Mononuclear cell (primary cell): ENCODE measurements around the gene TPM3. TPM values are rescaled to one million over a fixed set of nuclear protein-coding genes. Genes with fewer than 3 reads are reported as not detected.
"Not testable (repeated sequence)": the region's sequence is repeated elsewhere in the genome, so short reads cannot be mapped to it uniquely, and the experiment has no call there.

ENCODE experiments used
- H3K27me3 ChIP-seq: 2 replicates; pipeline ENCODE4 v1.6.0; 2011; ENCODE audit warnings: low read length, control low read depth; ENCODE audit not compliant: insufficient read depth
- H3K4me1 ChIP-seq: 2 replicates; pipeline ENCODE4 v1.5.1; 2011; ENCODE audit warnings: mild to moderate bottlenecking, low read length, control low read depth; ENCODE audit not compliant: insufficient read depth
- H3K4me3 ChIP-seq: 2 replicates; pipeline ENCODE4 v1.5.1; 2011; ENCODE audit warnings: mild to moderate bottlenecking, low read length, moderate library complexity
- H3K9me3 ChIP-seq: 2 replicates; pipeline ENCODE4 v1.5.1; 2011; ENCODE audit warnings: low read depth, mild to moderate bottlenecking, control low read depth, low read length
- total RNA-seq: library from RNA; depleted of rRNA; stranded (reverse); fragments of >200 nt; gene quantifications from one replicate; pipeline ENCODE4 v1.2.3, GENCODE V29; 2012

TPM3 gene
- total RNA-seq, 1 donor, result 973 TPM

DNA sequence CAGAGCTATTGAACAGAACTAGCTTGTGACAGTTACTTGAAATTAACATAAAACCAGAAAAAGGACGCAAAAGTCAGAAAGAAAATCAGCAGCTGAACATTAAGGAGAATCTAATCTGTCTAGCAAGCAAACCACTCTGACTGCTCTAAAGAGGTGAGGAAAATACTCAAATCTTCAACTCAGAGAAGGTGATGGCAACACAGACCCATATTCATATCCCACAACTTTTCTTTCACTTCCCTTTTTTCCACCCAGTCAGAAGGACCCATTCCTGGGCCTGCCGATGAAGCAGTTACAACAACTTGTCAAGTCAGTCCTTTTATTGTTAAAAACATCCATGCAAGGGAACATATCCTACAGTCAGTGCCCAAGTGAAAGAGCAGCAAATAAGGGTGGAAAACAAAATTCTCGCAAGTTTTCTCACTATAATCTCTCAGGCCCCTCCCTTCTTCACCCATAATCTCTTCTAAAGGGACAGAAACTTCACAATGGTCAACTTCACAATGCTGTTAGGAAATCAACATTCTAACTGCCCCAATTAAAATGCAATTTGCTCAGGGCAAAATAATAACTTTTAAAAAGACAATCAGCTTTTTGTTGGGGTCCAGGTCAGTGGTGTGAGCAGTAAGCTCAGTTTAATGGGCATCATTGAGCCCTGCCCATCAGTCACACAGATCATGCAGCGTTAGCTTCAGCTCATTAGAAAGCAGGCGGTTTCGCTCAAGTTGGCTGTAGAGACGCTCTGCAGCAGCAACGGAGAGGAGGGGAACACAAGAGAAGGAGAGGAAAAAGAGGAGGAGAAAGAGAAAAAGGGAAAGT is 33.4 kb downstream of the TPM3 start:
- H3K4me1 ChIP-seq, result peaks cover 65% of the 10 kb centered on the region
- H3K4me3 ChIP-seq, result no peak overlapping the region
- H3K9me3 ChIP-seq, result no peaks in the 10 kb centered on the region
- no peaks in the 10 kb centered on the region for H3K27me3 ChIP-seq

DNA sequence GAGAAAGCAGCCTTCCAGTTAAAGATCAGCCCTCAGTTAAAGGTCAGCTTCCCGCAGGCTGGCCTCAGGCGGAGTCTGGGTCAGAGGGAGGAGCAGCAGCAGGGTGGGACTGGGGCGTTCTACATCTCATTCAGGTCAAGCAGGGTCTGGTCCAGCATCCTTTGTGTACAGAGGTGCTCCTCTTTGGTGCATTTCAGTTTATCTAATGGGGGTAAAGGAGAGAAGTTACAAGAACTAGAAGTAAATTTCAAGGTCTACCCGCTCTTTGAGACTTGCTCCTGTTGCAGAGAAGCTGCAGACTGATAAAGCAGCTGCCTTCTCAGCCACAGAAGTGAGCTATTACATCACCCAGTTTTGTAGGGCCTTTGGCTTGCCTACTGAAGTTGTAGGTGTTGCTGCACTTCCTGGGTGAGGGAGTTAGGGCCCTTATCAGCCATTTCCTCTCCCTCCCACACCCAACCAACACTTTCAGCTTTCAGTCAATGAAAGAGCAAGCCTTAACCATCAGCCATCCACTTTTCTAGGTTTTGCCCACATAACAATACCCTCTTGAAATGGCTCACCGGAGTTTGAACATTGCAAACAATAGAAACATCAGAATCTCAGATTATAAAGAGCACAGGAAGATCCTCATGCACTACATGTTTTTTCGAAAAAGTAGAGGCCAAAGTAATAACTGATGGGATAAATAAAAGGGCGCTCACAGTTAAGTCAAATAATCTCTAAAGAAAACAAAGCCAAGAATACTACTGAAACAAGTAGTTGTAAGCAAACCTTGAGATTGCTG is 34.2 kb downstream of the TPM3 start:
- peaks cover 68% of the 10 kb centered on the region for H3K4me1 ChIP-seq
- no peak overlapping the region for H3K4me3 ChIP-seq

DNA sequence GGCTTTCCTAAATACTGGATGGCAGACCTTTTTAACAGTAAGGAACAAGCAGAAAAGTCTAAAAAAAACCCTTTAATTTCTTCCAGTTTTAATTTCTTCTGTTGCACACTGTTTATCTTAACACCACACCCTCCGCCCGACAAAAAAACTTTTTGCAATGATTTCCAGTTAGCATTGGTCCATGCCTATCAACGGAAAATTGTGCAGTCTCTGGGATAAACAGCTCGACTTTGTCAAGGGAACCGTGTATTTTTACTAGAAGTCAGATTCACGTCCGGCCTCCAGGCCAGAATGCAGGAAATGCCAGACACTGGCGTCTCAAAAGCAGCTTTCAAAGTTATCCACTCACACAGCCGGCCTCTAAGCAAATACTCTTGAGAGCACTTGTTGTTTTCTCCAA is 36.6 kb downstream of the TPM3 start:
- Histone ChIP-seq H3K4me1 (peaks cover 60% of the 10 kb centered on the region), H3K4me3 (no peak overlapping the region), H3K9me3 (no peaks in the 10 kb centered on the region), H3K27me3 (no peaks in the 10 kb centered on the region)

More for the DNA sequence above, 34.2 kb downstream of the TPM3 start:
- no peaks in the 10 kb centered on the region for H3K27me3 ChIP-seq
- H3K9me3 ChIP-seq, result no peaks in the 10 kb centered on the region

DNA sequence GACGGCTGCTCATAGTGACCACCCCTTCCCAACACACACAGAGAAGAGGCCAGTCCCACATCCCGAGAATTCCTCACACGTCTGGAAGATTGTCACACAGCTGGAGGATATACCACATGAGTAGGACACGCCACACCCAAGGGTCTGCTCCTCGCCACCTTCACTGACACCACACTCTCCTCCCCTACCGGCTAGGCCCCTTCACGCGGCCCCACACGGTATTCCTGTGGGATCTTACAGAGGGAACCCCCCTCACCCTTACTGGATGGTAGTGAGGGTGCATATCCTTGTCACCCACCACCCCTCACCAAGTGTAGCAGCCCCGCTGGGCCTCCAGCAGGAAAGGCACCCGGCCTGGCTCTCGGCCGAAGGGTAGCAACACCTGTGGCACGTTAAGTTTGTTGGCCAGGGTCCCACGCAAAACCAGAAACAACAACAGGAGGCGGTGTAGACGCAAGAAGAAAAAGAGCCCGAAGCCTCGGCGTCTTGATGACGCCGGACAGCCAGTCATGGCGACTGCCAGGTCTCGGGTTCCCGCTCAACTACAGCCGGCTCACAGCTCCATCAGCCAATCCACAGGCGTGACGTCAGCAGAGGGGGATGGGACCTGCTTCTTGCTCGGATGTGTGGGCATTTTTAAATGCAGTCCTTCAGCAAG is 37.2 kb downstream of the TPM3 start, which contains the start of gene NUP210L:
Gene NUP210L (minus strand): TSS at position 540 of the 658 bp plus-strand sequence.
- no peaks in the 10 kb centered on the region for H3K27me3 ChIP-seq
- H3K9me3 ChIP-seq, result no peaks in the 10 kb centered on the region
- H3K4me1 ChIP-seq, result peaks cover 54% of the 10 kb centered on the region
- no peak within 1 kb of the TSS for H3K4me3 ChIP-seq

DNA sequence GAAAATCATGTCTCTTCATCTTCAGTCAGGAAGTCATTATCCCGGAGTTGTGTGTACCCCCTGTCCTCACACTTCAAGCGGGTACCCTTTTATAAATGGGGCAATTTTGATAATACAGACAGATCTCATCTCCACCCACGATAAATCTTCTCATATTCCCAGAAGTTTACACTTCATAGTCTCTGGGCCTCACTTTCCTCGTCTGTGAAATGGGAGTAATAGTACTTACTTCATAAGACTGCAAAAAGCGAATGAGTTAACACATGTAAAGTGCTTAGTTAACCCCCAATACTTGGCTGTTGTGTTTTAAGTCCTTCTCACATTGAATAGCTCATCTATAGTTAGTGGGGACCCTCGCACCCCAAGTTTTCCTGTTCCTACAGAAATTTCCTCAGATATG is 37.8 kb downstream of the TPM3 start:
- peaks cover 53% of the 10 kb centered on the region for H3K4me1 ChIP-seq
- no peak overlapping the region for H3K4me3 ChIP-seq
- no peaks in the 10 kb centered on the region for H3K27me3 ChIP-seq
- no peaks in the 10 kb centered on the region for H3K9me3 ChIP-seq

DNA sequence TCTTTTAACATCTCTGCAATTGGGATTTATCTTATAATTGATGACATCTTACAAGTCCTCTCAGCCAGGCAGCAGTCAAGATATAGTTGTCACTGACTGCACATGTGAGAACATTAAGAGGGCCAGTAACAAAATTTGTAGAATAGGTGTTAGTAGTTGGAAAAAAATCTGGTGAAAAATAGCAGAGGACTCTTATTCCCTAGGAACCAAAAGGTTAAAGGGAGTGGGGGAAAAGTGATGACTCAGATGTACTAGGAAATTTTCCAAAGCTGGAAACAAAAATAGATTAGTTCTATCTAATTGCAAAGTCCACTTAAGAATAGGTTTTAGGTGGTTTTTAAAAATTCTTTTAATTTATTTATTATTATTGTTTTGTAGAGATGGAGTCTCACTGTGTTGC is 40.6 kb downstream of the TPM3 start:
- no peaks in the 10 kb centered on the region for H3K27me3 ChIP-seq
- no peaks in the 10 kb centered on the region for H3K9me3 ChIP-seq
- peaks cover 33% of the 10 kb centered on the region for H3K4me1 ChIP-seq
- H3K4me3 ChIP-seq, result no peak overlapping the region

DNA sequence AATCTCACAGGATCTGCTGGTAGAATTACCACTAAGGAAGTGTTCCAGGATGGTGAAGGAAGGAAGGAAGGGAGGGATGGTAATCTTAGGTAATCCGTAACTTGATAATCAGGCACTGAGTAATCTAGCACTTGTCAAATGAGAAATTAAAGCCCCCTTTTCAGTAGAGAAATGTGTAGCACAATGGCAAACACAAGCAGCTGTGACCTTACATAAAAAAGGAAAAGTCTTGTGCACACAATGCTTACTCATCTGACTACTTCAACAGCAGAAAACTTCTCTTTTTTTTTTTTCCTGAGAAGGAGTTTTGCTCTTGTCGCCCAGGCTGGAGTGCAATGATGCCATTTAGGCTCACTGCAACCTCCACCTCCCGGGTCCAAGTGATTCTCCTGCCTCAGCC is 43.1 kb downstream of the TPM3 start:
- H3K9me3 ChIP-seq, result no peaks in the 10 kb centered on the region
- no peak overlapping the region for H3K4me3 ChIP-seq
- no peaks in the 10 kb centered on the region for H3K27me3 ChIP-seq
- H3K4me1 ChIP-seq, result peaks cover 15% of the 10 kb centered on the region

DNA sequence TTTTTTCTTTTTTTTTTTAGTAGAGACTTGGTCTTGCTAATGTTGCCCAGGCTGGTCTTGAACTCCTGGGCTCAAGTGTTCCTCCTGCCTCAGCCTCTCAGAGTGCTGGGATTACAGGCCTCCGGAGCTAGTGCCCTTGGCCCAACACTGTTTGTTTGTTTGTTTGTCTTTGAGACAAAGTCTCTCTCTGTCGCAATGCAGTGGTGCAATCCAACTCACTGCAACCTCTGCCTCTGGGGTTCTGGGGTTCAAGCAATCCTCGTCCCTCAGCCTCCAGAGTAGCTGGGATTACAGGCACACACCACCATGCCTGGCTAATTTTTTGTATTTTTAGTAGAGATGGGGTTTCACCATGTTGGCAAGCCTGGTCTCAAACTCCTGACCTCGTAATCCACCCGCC is 44.4 kb downstream of the TPM3 start:
- H3K4me3 ChIP-seq, H3K27me3 ChIP-seq, H3K9me3 ChIP-seq: not testable (repeated sequence)
- H3K4me1 ChIP-seq, result peaks cover 10% of the 10 kb centered on the region

DNA sequence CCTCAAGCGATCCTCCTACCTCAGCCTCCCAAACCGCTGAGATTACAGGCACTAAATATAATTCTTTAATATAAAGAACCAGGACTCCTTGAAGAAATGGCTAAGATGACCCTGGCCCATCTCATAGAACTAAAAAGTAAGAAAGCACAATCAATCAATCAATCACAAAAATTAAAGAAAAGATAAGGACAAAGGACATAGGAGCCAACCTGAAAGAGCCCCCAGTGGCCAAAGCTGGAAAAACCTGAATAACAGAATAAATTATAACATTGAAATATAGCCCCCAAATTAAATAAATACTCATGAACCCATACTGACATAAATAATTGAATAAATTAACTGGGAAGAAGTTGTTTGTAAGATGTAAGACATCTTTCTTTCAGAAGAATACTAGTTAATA is 45.9 kb downstream of the TPM3 start:
- Histone ChIP-seq H3K9me3 (no peaks in the 10 kb centered on the region), H3K4me3 (no peak overlapping the region), H3K27me3 (no peaks in the 10 kb centered on the region), H3K4me1 (peaks cover 10% of the 10 kb centered on the region)

DNA sequence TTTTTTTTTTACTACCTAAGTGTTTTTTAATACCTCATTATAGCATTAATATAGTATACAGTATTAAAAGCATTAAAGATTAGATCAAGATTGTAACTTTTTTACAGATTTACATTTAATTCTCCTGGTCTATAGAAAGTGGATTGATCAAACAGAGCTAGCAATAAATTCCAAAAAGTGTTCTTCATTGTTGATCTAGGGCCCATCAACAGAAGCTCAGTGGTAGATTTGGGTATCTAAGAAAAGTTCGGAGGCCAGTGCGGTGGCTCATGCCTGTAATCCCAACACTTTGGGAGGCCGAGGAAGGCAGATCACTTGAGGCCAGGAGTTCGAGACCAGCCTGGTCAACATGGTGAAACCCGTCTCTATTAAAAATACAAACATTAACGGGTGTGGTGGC is 49.5 kb downstream of the TPM3 start:
- no peaks in the 10 kb centered on the region for H3K4me1 ChIP-seq
- H3K9me3 ChIP-seq, result no peaks in the 10 kb centered on the region
- no peaks in the 10 kb centered on the region for H3K27me3 ChIP-seq
- H3K4me3 ChIP-seq, result no peak overlapping the region

DNA sequence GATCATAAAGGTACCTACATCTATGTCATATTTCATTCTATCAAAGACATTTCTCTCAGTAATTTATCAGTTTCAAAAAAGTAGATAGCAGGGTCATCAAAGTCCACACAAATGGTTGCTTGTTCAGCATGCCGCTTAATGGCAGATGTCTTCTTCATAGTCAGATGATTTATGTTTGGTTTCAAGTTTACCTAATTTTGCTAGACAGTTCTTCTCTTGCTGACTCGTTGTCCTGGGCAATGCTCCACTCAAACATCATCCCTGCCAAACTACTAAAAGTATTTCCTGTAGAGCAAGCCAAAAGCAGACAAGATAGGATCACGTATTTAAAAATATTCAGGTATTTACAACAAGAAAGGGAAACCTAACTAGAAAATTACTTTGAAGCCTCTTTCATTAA is 50.7 kb downstream of the TPM3 start:
- no peaks in the 10 kb centered on the region for H3K9me3 ChIP-seq
- no peaks in the 10 kb centered on the region for H3K4me1 ChIP-seq
- no peak overlapping the region for H3K4me3 ChIP-seq
- H3K27me3 ChIP-seq, result no peaks in the 10 kb centered on the region

DNA sequence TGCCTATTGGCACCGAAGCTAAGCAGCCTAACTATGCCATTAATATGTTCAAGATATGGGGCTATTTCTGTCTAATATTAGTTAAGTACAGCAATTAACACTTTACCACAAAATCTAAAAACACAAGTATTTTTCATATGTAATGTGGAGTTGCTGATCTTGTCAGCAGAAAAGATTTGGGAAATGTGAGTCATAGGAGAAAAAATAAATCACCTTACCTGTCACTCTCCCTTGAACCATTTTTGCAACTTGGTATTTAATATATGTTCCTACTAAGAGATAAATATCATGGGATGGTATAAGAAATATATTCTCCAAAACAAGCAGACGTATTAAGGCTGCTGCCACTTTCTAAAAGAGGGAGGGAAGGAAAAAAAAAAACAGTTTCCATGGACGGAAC is 54.0 kb downstream of the TPM3 start:
- no peaks in the 10 kb centered on the region for H3K9me3 ChIP-seq
- H3K4me1 ChIP-seq, result no peaks in the 10 kb centered on the region

DNA sequence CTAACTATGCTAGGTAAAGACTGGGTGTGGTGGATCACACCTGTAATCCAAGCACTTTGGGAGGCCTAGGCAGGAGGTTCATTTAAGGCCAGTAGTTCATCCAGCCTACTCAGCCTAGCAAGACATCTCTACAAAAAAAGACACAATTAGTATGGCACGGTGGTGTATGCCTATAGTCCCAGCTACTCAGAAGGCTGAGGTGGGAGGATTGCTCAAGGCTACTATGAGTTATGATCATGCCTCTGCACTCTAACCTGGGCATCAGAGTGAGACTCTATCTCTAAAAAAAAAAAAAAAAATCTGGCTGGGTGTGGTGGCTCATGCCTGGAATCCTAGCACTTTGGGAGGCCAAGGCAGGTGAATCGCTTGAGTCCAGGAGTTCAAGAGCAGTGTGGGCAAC is 58.6 kb downstream of the TPM3 start:
- Histone ChIP-seq H3K4me1 (peaks cover 3% of the 10 kb centered on the region), H3K27me3 (no peaks in the 10 kb centered on the region), H3K9me3 (no peaks in the 10 kb centered on the region), H3K4me3 (no peak overlapping the region)

More for the DNA sequence above, 54.0 kb downstream of the TPM3 start:
- H3K27me3 ChIP-seq, result no peaks in the 10 kb centered on the region
- no peak overlapping the region for H3K4me3 ChIP-seq

DNA sequence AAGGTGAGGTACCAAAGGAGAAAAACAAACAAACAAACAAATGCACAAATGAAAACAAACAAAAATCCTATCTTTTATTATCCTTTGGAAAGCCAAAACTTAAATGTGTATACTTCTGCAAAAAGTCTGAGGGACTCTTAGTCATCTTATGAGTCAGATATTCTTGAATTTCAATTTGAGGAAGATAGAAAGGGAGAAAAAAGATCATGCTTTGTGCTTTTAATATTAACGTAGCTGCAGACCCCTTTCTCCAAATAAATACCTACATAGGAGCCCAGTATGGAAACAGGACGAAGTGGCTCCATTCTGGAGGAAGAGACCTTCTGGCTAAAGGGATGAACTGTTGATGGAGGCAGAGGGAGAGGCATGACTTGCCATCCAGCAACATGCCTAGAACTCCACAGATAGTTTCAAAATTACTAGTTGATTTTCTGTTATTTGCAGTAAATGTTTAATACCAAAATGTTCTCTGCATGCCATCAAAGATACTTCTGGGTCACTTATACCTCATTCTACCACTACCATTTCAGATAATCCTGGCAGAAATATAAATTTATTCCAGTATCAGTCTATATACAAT is 62.4 kb downstream of the TPM3 start:
- Histone ChIP-seq H3K9me3 (no peaks in the 10 kb centered on the region), H3K4me3 (no peak overlapping the region), H3K27me3 (no peaks in the 10 kb centered on the region), H3K4me1 (peaks cover 3% of the 10 kb centered on the region)

DNA sequence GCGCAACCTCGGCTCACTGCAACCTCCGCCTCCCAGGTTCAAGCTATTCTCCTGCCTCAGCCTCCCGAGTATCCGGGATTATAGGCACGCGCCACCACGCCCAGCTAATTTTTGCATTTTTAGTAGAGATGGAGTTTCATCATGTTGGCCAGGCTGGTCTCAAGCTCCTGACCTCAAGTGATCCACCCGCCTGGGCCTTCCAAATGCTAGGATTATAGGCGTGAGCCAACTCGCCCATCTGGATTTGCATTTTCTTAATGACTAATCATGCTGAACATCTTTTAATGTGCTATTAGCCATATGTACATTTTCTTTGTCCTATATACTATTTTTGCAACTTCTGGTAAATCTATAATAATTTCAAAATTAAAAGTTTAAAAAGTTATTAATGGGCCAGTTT is 68.7 kb downstream of the TPM3 start:
- H3K9me3 ChIP-seq, H3K27me3 ChIP-seq, H3K4me3 ChIP-seq, H3K4me1 ChIP-seq: not testable (repeated sequence)
